Ovary (tissue), 9 donors: Measurements from ENCODE around the gene YY1. TPM values are rescaled to one million over a fixed set of nuclear protein-coding genes. Genes with fewer than 3 reads are reported as not detected.

Experiments
- DNase-seq, 5 donors: peaks; one replicate each; pipeline ENCODE4 v3.0.0-alpha.2; 2019 to 2020
- H3K27ac ChIP-seq, 2 donors: fragments of 200-600 bp; one replicate each; pipeline versions ENCODE4 v1.5.1 to v1.8.0; 2019 to 2022
- H3K27me3 ChIP-seq: fragments of 200-600 bp; one replicate; pipeline ENCODE4 v1.8.0; 2022
- H3K36me3 ChIP-seq: fragments of 200-600 bp; sonication (generic); one replicate; pipeline ENCODE4 v1.5.1; 2019
- H3K4me1 ChIP-seq: one replicate; pipeline ENCODE4 v1.8.1; 2013; ENCODE audit warnings: mild to moderate bottlenecking, moderate library complexity; ENCODE audit not compliant: insufficient read depth
- H3K4me3 ChIP-seq: fragments of 200-600 bp; sonication (generic); one replicate; pipeline ENCODE4 v1.5.1; 2017
- H3K9me3 ChIP-seq, 2 donors: fragments of 200-600 bp in 1 of 2; sonication (generic) in 1 of 2; one replicate each; pipeline versions ENCODE4 v1.5.1 to v1.8.1; 2013 to 2019; ENCODE audit warnings: mild to moderate bottlenecking in 1 of 2, moderate library complexity in 1 of 2
- EP300 ChIP-seq: sonication (generic); formaldehyde crosslinking; IDR thresholded peaks from one replicate; pipeline ENCODE4 v1.6.1; 2017; ENCODE audit warnings: antibody characterized with exemption
- POLR2A ChIP-seq: fragments of 450-650 bp; IDR thresholded peaks from one replicate; pipeline ENCODE4 v1.6.1; 2017; ENCODE audit warnings: antibody characterized with exemption, mild to moderate bottlenecking, moderate library complexity
- WGBS, 3 donors: extraction: QIAGEN DNeasy Blood & Tissue Kit in 1 of 3; methylation state at CpG; one replicate each; pipeline versions ENCODE4 v1.1.5 to v1.1.7; 2013 to 2017; 5-methylcytosine and 5-hydroxymethylcytosine counted together
- intact Hi-C, 4 donors: fragments of 100-400 bp; cut with DNase I; formaldehyde crosslinking; loops; one replicate each; pipeline versions ENCODE4 v1.11.0 to v1.15.1; 2022 to 2023
- polyA plus RNA-seq, 2 donors: library from polyadenylated mRNA; stranded (reverse); fragments of 200-250 nt in 1 of 2; fragments of 350-450 nt in 1 of 2; fragmentation: Illumina TruSeq in 1 of 2; extraction: RNeasy Lipid Tissue Mini Kit (QIAGEN cat#74804) in 1 of 2; gene quantifications; one replicate each; pipeline ENCODE4 v1.2.3, GENCODE V29; 2013 to 2014
- total RNA-seq, 7 donors: library from RNA; depleted of rRNA in 2 of 7; stranded (reverse); fragments of >200 nt in 2 of 7; fragmentation: NEBNext Ultra II Directional in 3 of 7; extraction: Animal tissue kit (Norgen Biotek cat#: 25700) in 3 of 7; gene quantifications; one replicate each; pipeline versions ENCODE4 v1.1.0 to v1.2.4, GENCODE V29; 2016 to 2023
- TF ChIP-seq, protein P1 (sequence below), 3 donors: fragments of 450-650 bp in 2 of 3; fragments of 200-600 bp in 1 of 3; IDR thresholded peaks; one replicate each; pipeline versions ENCODE4 v1.5.1 to v1.8.0; 2016 to 2022; ENCODE audit warnings: antibody characterized with exemption in 3 of 3, mild to moderate bottlenecking in 1 of 3
- donor health status: DM: no; HTN: no; CAD: no; lungs with moderate emphysema.
- donor health status: DM: no; HTN: no; CAD: no.
- donor health status: Bipolar disorder and iron deficiency.
- donor health status: DM: yes; HTN: yes; CAD: no.
- donor health status: DM: no; HTN: no; CAD: no.
- donor health status: DM: yes; HTN: yes; CAD: no.

YY1 gene
- total and polyA plus RNA-seq, 9 donors: 24.1 to 75.8 (median 58.1) TPM

DNA sequence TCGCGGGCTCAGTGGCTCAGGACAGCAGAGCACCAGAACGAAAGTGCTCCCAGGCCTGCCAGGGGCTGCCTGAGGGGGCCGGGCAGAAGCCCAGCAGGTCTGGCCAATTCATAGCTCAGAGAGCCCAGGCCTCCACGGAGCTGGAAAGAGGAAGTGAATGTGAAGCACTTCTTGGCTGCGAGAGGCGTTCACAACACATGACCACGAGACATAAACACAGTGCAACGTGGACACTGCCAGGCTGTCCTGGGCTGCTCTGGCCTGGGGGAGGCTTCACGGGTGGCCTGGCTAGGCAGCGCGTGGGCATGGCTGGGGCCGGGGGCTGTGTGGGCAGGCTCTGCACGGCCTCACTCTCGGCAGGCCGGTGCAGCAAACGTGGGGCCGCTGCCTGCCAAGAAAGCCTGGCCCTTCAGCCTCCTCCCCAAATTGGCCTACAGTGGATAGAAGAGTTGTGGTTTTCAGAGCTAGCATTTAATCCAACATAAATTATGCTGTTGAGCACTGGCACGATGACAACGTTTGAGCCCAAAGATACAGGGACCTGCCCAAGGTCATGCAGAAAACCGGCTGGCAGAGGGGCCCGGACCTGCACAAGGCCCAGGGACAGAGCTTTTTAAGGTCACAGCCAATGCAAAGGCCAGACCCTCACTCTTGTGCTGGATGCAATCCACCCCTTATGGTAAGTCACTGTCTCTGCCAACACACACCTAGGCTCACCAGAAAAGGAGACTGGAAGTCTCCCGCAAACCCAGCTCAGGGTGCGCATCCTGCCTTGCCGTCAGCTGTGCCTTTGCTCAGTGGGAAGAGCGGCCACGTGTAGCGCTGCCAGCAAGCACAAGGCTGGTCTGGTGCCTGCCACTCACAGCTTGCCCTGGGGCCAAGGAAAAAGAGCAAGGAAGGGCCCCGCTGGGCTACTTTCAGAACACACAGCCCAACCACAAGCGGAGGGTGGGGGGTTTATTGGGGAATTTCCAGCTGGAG, 58.7 kb downstream of the YY1 start:
- intact Hi-C loops: no loop called here
- no peaks in the 10 kb centered on the region for H3K9me3 ChIP-seq
- TF ChIP-seq EP300: no peak
- H3K4me1 ChIP-seq: peaks cover 16% of the 10 kb centered on the region
- DNase-seq: peak; percentile 74 to 83 (median 78)
- H3K27me3 ChIP-seq: no peaks in the 10 kb centered on the region
- 24 to 38% (median 27%) methylated on average over 22 to 30 of the region's 30 CpGs for WGBS, 3 donors
- peak overlapping the region in 1 of 2 donors; percentile 38 for H3K27ac ChIP-seq
- H3K36me3 ChIP-seq: no peaks in the 10 kb centered on the region
- H3K4me3 ChIP-seq: no peak overlapping the region

DNA sequence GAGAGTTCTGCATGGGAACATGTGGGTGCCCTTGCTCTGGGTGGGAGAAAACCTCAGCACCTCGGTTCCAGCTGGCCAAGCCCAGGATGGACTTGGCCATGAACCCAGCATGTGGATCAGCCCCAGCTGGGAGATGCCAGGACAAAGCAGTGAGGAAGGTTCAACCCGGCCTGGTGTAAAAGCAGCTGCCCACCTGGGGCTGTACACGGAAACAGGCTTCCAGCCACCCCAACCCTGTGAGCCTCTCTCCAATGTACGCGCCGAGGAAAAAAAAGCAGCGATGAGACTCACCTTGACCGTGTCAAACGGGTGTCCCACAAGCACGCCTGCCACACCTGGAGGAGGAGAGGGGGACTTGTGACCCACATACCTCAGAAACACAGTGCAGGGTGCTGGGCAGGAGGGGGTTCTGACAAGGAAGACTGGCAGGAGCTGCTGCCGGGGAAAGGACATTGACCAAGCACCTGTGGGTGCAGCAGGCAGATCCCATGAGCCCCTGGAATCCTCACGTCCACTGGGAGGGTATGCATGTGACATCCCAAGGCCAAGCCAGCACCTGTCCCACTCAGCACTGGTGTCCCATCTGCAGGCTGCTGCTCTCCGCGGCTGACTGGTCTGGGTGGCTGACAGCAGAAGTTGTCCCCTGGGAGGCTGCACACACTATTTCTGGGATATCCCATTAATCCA, 59.8 kb downstream of the YY1 start:
- peaks cover 16% of the 10 kb centered on the region for H3K4me1 ChIP-seq
- H3K4me3 ChIP-seq: no peak overlapping the region
- H3K9me3 ChIP-seq: no peaks in the 10 kb centered on the region
- 77 to 83% (median 83%) methylated on average over 14 of the region's 14 CpGs for WGBS, 3 donors
- TF ChIP-seq EP300: no peak
- TF ChIP-seq, protein P1, sequence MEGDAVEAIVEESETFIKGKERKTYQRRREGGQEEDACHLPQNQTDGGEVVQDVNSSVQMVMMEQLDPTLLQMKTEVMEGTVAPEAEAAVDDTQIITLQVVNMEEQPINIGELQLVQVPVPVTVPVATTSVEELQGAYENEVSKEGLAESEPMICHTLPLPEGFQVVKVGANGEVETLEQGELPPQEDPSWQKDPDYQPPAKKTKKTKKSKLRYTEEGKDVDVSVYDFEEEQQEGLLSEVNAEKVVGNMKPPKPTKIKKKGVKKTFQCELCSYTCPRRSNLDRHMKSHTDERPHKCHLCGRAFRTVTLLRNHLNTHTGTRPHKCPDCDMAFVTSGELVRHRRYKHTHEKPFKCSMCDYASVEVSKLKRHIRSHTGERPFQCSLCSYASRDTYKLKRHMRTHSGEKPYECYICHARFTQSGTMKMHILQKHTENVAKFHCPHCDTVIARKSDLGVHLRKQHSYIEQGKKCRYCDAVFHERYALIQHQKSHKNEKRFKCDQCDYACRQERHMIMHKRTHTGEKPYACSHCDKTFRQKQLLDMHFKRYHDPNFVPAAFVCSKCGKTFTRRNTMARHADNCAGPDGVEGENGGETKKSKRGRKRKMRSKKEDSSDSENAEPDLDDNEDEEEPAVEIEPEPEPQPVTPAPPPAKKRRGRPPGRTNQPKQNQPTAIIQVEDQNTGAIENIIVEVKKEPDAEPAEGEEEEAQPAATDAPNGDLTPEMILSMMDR (IDR thresholded peaks at IDR 0.05): no peak
- no peak for TF ChIP-seq POLR2A
- DNase-seq: peak in 2 of 5 donors; percentile 28 to 36
- no peaks in the 10 kb centered on the region for H3K27me3 ChIP-seq
- peak overlapping the region in 1 of 2 donors; percentile 38 for H3K27ac ChIP-seq
- intact Hi-C loops: no loop called here
- H3K36me3 ChIP-seq: no peaks in the 10 kb centered on the region

DNA sequence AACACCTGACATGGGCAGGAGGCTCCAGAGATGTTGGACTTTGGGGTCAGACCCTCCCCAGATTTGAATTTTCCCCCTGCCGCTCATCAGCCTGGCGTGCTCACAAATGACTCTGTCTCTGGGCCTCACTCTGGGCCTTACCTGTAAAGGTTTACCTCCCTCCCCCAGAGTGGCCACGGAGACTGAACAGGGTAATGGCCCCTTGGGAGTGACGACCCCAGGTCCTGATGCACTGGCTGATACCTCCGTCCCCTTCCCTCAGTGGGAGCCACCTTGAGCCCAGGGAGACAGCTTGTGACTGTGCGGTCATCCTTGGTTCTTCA, 60.3 kb downstream of the YY1 start:
- DNase-seq: peak in 2 of 5 donors; percentile 14 to 26
- TF ChIP-seq EP300: no peak
- TF ChIP-seq, protein P1 (IDR thresholded peaks at IDR 0.05): no peak
- TF ChIP-seq POLR2A: no peak
- H3K4me3 ChIP-seq: no peak overlapping the region
- 89 to 94% (median 90%) methylated on average over 6 of the region's 6 CpGs for WGBS, 3 donors
- H3K36me3 ChIP-seq: no peaks in the 10 kb centered on the region
- H3K27ac ChIP-seq: no peak overlapping the region
- intact Hi-C loops: no loop called here
- H3K4me1 ChIP-seq: peaks cover 14% of the 10 kb centered on the region
- no peaks in the 10 kb centered on the region for H3K27me3 ChIP-seq
- no peaks in the 10 kb centered on the region for H3K9me3 ChIP-seq

DNA sequence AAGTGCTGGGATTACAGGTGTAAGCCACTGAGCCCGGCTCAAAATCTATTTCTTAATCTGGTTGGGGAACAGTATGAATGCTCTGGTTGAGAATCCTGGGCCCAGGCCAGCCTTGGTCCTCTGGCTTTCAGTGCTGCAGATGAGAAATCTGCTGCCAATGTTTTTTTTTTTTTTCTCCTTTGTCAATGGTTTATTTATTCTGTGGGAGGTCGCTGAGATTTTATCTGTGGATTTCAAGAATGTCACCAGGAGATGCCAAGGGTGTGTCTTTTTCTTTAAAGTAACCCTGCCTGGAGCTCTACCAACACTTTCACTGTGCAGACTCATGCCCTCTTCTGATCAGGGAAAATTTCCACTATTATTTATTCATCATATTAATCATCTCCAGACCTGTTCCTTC, 63.7 kb downstream of the YY1 start:
- intact Hi-C loops: no loop called here
- Histone ChIP-seq H3K36me3 (no peaks in the 10 kb centered on the region), H3K4me1 (peaks cover 8% of the 10 kb centered on the region), H3K27ac (no peak overlapping the region), H3K27me3 (no peaks in the 10 kb centered on the region), H3K4me3 (no peak overlapping the region), H3K9me3 (no peaks in the 10 kb centered on the region)
- DNase-seq: no peak
- 49 to 65% (median 51%) methylated on average over 2 of the region's 2 CpGs for WGBS, 3 donors
- TF ChIP-seq, protein P1 (IDR thresholded peaks at IDR 0.05): no peak
- TF ChIP-seq POLR2A (no peak), EP300 (no peak)

DNA sequence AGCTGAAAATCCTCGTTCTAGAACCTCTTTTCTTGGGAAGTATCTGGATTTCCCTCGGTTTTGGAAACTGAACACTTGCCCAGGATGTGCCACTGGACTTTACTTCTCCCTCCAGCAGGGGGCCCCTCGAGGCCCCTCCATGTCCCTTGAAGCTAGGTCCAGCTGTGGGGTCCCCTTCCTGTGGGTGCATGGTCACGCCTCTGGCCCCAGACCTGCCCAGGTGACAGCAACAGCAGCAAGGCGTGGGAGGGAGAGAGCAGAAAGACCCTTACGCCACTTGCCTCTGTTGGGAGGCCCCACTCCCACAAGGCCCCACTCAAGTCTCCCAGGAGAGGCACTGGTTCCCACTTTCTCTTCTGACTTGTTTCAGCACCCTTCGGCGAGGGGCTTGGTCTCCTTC, 64.2 kb downstream of the YY1 start:
- H3K27ac ChIP-seq: no peak overlapping the region
- H3K27me3 ChIP-seq: no peaks in the 10 kb centered on the region
- no peaks in the 10 kb centered on the region for H3K9me3 ChIP-seq
- no peak for DNase-seq
- intact Hi-C loops: no loop called here
- TF ChIP-seq, protein P1 (IDR thresholded peaks at IDR 0.05): no peak
- TF ChIP-seq POLR2A (no peak), EP300 (no peak)
- WGBS, 3 donors: 73 to 76% (median 75%) methylated on average over 8 of the region's 8 CpGs
- no peak overlapping the region for H3K4me3 ChIP-seq
- no peaks in the 10 kb centered on the region for H3K36me3 ChIP-seq
- H3K4me1 ChIP-seq: peaks cover 4% of the 10 kb centered on the region
